ENCODE measurements around the gene IL27RA.
A peak's percentile ranks its signal among the peaks of the same experiment; 100 is the strongest.
"Not testable (repeated sequence)": the region's sequence is repeated elsewhere in the genome, so short reads cannot be mapped to it uniquely, and the experiment has no call there.

The IL27RA gene

GRCh38 chr19:14030997-14031718, 404 bp upstream of the IL27RA start:
- no peak for DNase-seq (ENCODE audit: low spot score)

- DNase-seq (ENCODE audit: low spot score) = no peak
Measured at GRCh38 chr19:14033946-14034345, 2.4 kb downstream of the IL27RA start.

- DNase-seq (ENCODE audit: low spot score) = not testable (repeated sequence)
Measured at GRCh38 chr19:14035159-14035558, 3.6 kb downstream of the IL27RA start.

- no peak for DNase-seq (ENCODE audit: low spot score)
Measured at GRCh38 chr19:14035706-14036105, 4.1 kb downstream of the IL27RA start.

GRCh38 chr19:14039181-14039580, 7.6 kb downstream of the IL27RA start:
- DNase-seq (ENCODE audit: low spot score) = no peak

- DNase-seq (ENCODE audit: low spot score) = not testable (repeated sequence)
Measured at GRCh38 chr19:14042659-14043608, 11.4 kb downstream of the IL27RA start.

GRCh38 chr19:14047866-14048265, 16.3 kb downstream of the IL27RA start:
- DNase-seq (ENCODE audit: low spot score) = not testable (repeated sequence)

GRCh38 chr19:14048443-14049153, 17.0 kb downstream of the IL27RA start:
- peak; percentile 87 for DNase-seq (ENCODE audit: low spot score)

- no peak for DNase-seq (ENCODE audit: low spot score)
Measured at GRCh38 chr19:14050512-14050911, 18.9 kb downstream of the IL27RA start.

GRCh38 chr19:14050961-14051360, 19.4 kb downstream of the IL27RA start:
- DNase-seq (ENCODE audit: low spot score) = not testable (repeated sequence)

- DNase-seq (ENCODE audit: low spot score) = no peak
Measured at GRCh38 chr19:14051980-14052379, 20.4 kb downstream of the IL27RA start.

- DNase-seq (ENCODE audit: low spot score) = no peak
Measured at GRCh38 chr19:14052470-14052869, 20.9 kb downstream of the IL27RA start.

- no peak for DNase-seq (ENCODE audit: low spot score)
Measured at GRCh38 chr19:14053032-14053431, 21.5 kb downstream of the IL27RA start.

- DNase-seq (ENCODE audit: low spot score) = no peak
Measured at GRCh38 chr19:14053500-14053899, 21.9 kb downstream of the IL27RA start.

- no peak for DNase-seq (ENCODE audit: low spot score)
Measured at GRCh38 chr19:14054099-14054498, 22.5 kb downstream of the IL27RA start.

- DNase-seq (ENCODE audit: low spot score) = no peak
Measured at GRCh38 chr19:14054721-14055120, 23.2 kb downstream of the IL27RA start.

GRCh38 chr19:14055396-14055795, 23.8 kb downstream of the IL27RA start:
- DNase-seq (ENCODE audit: low spot score) = no peak

GRCh38 chr19:14056069-14056666, 24.6 kb downstream of the IL27RA start:
- DNase-seq (ENCODE audit: low spot score) = no peak

- DNase-seq (ENCODE audit: low spot score) = no peak
Measured at GRCh38 chr19:14056741-14057356, 25.3 kb downstream of the IL27RA start.

- DNase-seq (ENCODE audit: low spot score) = no peak
Measured at GRCh38 chr19:14058182-14059092, 26.9 kb downstream of the IL27RA start.

GRCh38 chr19:14059093-14059480, 27.5 kb downstream of the IL27RA start:
- DNase-seq (ENCODE audit: low spot score) = no peak
